IPS-NIHi11 (cell line): ENCODE data around the gene IL1R2.
"Not testable (repeated sequence)": the region's sequence is repeated elsewhere in the genome, so short reads cannot be mapped to it uniquely, and the experiment has no call there.

Experiments
- DNase-seq: peaks from one replicate; pipeline ENCODE4 v3.0.0; 2012; ENCODE audit warnings: mixed read lengths, low spot score

IL1R2 gene

DNA sequence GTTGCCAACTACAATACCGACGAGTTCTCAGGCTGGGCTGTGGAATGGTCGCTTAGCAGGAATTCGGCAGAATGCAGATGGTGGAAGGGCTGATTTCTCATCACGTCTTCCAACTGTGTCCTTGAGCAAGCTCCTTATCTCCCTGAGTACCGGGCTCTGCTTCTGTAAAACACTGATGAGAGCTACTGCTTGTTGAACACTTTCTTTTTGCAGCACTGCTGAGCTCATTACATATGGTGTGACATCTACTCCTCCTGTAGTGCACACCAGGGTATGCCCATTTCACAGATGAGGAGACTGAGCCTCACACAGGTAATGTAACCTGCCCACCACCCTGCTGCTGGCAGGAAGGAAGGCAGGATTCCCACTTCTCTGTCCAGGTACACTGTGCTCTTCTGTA is 8.3 kb downstream of the IL1R2 start:
- no peak for DNase-seq

DNA sequence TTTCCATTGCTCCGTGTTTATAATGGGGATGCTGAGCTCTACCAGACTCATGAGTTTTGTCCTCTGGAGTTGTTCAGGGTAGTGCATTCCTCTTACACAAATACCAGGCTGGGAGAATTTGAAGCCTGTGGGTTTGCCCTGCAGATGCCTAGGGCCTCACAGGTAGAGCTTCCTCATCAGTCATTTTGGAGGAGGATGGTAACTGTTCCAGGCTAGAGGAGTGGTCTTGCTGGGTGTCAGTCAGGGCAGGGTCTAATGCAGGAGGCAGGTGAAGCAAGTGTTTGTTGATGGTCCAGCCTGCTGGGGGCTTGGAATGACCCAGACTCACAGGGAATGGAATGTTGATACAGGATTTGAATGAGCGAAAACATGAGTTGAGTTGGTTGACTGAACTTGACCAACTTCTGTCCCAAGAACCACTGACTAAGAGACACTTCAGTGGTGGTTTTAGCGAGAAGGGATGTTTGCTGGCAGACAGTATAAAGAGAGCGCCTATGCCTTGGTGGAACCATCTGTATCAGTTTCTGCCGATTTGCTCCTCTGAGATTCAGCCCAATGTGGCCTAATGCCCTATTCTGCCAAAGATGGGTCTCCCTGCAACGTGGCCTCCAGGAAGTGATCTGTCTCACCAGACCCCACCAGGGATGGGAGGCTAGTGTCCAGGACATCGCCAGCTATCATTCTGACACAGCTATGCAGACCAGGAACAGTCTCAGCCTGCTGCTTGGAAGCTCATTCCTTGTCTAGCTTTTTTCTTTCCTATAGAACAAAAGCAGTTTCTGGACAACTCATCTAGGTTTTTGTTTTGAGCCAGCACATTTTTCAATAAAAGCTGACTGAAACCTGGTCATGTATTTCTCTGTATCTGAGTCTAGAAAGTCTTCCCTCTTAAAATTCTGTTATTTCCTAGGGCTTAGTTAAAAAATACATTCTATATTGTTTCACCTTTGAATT is 9.3 kb downstream of the IL1R2 start:
- DNase-seq = no peak

GRCh38 chr2:102001767-102002142 is 10.0 kb downstream of the IL1R2 start:
- DNase-seq = no peak

DNA sequence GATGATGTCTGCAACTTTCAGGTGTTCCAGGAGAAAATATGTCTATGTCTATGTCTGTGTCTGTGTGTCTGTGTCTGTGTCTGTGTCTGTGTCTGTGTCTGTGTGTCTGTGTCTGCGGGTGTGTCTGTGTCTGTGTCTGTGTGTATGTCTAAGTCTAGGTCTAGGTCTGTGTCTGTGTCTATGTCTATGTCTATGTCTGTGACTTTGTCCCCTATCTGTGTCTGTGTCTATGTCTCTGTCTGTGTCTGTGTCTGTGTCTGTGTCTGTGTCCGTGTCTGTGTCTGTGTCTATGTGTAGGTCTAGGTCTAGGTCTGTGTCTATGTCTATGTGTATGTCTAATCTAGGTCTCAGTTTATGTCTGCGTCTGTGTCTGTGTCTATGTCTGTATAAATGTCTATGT is 10.5 kb downstream of the IL1R2 start:
- no peak for DNase-seq

GRCh38 chr2:102002909-102003308 is 11.1 kb downstream of the IL1R2 start:
- not testable (repeated sequence) for DNase-seq

- DNase-seq = no peak
These were observed 11.9 kb downstream of the IL1R2 start for GRCh38 chr2:102003696-102004095.

GRCh38 chr2:102004581-102004980 is 12.8 kb downstream of the IL1R2 start:
- no peak for DNase-seq

- no peak for DNase-seq
These were observed 13.7 kb downstream of the IL1R2 start for GRCh38 chr2:102005449-102005848.

DNA sequence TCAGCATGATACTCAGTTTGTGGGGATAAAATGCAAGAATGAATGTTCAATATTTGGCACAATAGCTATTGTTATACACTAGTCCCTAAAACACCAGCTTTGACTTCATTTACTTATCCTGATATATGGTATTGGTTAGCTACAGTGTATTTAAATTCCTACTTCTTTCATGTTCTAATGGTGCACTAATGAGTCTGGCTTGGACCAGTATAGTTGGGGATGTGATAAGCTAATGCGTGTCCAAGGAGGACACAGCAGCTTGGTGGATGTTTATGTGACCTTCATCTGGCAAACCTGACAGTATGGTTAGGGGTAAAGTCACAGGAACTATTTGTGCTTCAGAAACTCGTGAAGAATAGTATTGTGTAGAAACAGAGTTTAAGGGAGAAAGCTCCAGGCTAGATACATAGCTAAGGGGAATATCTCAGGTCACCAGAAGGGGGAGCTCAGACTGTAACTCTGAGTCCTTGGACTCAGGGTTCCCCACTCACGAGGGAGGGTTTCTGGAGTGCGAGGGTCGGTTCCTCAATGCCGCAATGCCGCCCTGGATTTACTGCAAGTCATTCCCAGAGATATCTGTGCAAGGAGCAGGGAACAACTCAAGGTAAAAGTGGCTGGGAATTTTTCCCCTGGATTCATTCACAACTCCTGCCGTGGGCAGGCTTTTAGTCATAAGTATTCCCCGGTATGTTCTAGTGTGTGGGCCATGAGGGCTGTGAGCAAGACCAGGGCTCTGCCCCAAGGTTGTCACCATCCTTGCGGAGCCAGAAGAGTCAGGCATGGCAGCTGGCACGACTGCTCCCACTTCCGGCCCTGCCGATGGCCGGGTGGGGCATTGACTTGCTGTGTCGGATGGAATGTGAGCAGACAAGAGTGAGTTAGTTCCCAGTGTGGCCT is 14.5 kb downstream of the IL1R2 start:
- DNase-seq = peak; percentile 65

DNA sequence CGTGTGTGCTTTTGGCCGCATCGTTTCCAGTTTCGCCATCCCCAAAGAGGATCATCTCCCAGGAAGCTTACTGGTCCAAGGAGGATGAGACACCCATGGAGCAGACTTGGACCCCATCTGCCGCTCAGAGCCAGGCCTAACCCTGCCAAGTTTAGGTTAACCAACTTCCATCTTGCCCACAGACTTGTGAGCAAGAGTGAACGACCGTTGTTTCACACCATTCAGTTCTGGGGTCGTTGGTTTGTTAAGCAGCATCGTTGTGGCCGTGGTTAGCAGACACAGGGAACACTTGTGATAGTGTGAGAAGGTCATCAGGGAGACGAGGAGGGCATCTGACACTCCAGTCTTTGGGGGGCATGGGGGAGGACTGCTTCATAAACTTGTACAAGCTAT is 15.1 kb downstream of the IL1R2 start:
- DNase-seq = no peak

DNA sequence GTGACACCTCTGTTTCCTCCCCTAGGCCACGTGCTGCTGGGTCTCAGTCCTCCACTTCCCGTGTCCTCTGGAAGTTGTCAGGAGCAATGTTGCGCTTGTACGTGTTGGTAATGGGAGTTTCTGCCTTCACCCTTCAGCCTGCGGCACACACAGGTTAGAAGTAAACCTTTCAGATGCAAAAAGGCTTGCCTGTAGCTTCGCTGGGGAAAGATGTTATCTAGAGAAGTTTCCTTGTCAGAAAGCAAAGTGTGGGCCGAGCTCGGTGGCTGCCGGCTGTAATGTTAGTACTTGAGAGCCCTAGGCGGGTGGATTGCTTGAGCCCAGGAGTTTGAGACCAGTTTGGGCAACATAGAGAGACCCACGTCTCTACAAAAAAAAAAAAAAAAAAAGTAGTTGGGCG is 16.7 kb downstream of the IL1R2 start:
- no peak for DNase-seq

- DNase-seq = no peak
These were observed 17.8 kb downstream of the IL1R2 start for GRCh38 chr2:102009557-102009956.

DNA sequence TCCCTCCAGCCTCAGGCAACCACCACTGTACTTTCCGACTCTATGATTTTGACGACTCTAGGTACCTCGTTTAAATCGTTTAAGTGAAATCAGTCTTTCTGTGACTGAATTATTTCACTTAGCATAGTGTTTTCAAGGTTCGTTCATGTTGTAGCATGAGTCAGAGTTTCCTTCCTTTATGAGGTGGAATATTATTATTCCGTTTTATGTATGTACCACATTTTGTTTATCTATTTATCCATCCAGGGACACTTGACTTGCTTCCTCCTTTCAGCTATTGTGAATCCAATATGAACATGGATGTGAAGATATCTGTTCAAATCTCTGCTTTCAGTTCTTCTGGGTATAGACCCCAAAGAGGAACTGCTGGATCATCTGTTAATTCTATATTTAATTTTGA is 19.1 kb downstream of the IL1R2 start:
- DNase-seq = no peak

DNA sequence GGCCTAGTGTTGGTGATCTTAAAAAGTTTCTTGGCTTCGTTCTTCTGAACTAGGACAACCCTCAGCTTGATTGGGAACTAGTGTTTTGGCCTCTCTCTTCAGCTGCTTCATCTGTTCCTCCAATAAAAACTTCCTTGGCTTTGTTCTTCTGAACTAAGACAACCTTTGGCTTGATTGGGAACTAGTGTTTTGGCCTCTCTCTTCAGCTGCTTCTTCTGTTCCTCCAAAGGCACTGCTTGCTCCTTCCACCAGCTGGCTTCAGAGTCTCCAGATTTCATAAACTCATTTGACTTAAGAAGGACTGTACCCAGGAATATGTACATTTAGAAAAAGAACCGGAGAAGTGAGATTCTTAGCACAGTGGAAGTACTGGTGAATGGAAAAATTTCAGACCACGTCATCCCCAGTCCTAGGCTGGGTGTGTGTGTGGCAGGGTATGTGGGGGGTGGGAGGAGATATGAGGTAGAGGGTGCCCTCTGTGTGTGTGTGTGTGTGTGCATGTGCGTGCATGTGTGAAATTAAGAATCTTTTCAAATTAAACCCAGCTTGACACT is 20.4 kb downstream of the IL1R2 start:
- DNase-seq = no peak

DNA sequence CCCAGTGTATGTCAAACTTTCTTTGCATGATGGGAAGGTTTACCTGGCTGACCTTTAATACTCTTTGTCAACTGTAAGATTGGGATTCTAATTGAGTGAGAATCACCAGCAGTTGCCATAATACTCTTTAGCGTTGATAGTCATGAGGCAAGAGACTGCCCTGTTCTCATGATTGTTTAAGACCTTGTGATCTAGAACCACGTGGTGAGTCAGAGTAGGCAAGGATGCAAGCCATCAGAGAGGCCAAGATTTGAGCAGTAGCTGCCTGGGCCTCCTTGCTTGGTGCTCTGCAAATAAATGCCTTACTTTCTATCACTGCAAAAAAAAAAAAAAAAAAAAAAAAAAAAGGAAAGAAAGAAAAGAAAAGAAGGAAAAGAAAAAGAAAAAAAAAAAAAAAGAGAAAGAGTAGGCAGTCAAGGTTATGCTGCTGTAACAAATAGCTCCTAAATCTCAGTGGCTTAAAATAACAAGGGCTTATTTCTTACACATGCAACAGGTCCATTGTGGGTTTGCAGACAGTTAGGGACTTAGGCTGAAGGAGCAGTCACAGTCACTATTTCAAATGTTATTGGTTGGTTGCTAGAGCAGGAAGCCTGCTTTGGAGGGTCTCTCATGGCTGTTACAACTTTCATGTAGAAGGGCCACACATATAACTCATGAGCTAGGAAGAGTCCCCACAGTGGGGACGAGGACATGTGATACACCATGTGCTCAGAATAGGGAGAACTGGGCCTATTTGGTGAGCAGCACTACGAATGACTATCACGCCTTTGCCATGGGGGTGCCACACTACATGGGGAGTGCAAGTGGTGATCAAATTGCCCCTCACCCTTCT is 21.7 kb downstream of the IL1R2 start:
- no peak for DNase-seq

- no peak for DNase-seq
These were observed 22.2 kb downstream of the IL1R2 start for GRCh38 chr2:102014041-102014345.

DNA sequence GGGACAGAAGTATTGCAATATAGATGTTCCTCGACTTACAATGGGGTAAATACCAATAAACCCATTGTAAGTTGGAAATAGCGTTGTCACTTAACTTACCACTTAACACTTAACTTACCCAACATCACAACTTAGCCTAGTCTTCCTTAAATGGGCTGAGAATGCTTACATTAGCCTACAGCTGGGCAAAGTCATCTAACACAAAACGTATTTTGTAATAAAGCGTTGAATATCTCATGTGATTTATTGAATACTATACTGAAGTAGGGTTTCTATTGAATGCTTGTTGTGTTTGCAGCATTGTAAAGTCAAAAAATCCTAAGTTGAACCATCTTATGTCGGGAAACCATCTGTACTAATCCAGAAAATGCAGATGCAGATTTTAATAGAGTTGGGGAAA is 23.6 kb downstream of the IL1R2 start:
- DNase-seq = no peak

GRCh38 chr2:102016399-102016955 is 24.7 kb downstream of the IL1R2 start:
- no peak for DNase-seq

GRCh38 chr2:102018823-102019445 is 27.2 kb downstream of the IL1R2 start:
- DNase-seq = no peak

DNA sequence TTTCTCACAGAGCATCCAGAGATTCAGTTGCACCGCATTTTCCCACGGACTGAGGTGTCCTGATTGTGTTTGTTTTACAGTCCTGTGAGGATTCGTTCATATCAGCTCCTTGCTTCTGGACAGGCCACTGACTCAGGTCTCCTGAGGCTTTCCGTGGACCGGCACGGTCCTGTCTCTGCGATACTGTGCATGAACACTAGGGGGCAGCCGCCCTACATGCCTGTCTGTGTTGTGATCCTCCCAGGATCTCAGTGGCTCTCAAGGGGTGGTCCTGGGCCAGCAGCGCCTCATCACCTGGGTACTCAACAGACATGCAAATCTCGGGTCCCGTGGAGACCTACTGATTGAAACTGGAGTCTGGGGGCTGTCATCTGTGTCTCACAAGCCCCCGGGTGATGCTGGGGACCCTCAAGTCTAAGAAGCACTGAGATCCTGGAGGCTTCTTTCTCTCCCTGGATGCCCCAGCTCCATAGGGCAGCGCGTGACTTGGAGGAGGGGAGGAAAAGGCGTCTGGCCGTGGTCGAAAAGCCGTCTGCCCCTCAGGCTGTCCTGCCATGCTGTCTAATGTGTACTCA is 28.9 kb downstream of the IL1R2 start:
- peak; percentile 85 for DNase-seq

DNA sequence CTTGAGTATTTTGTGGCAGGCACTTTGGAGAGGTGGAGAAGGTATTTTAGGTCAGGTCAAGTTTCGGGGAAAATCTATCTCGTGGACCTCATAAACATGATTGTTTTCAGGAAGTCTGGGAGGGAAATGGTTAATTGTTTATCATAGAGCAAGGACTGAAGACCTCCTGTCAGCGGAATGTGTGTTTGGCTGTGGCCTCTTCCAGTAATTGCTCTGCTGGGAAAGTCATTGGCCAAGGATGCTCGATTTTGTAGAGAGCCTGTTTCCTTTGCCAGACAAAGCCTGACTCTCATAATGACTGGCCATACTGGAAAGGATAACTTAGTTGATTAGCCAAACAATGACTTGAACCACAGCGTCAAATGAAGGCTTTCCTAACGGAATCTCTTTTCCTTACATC is 30.0 kb downstream of the IL1R2 start:
- DNase-seq = no peak
